Fibroblast of skin of back (primary cell): Measurements from ENCODE around the gene TTLL4. TPM values are rescaled to one million over a fixed set of nuclear protein-coding genes. Genes with fewer than 3 reads are reported as not detected.

ENCODE experiments used
- DNase-seq: peaks from one replicate; pipeline ENCODE4 v3.0.0-alpha.2; 2013
- polyA plus RNA-seq, 2 experiments: library from polyadenylated mRNA; unstranded; fragments of 120-200 nt; gene quantifications; one replicate each; pipeline ENCODE4 v1.2.1, GENCODE V29; 2013; ENCODE audit not compliant: insufficient read length in 2 of 2

TTLL4 gene
- 21.7 TPM for polyA plus RNA-seq (2013, experiment 1 of 2; ENCODE audit: insufficient read length)
- 10.7 TPM for polyA plus RNA-seq (2013, experiment 2 of 2; ENCODE audit: insufficient read length)

GRCh38 chr2:218710687-218711549 lies at the start of gene TTLL4:
Gene TTLL4, plus strand, starts transcription at chr2:218710835. Its CDS starts 26,842 bp downstream, at chr2:218737677.
- DNase-seq: peak; percentile 96

- no peak for DNase-seq
Measured at GRCh38 chr2:218662377-218662776, 48.3 kb upstream of the TTLL4 start.

GRCh38 chr2:218662827-218663226 lies 47.8 kb upstream of the TTLL4 start:
- DNase-seq: no peak

- DNase-seq: no peak
Measured at GRCh38 chr2:218663901-218664300, 46.7 kb upstream of the TTLL4 start.

- DNase-seq: no peak
Measured at GRCh38 chr2:218664653-218665052, 46.0 kb upstream of the TTLL4 start.

- peak; percentile 25 for DNase-seq
Measured at GRCh38 chr2:218671097-218671653, 39.5 kb upstream of the TTLL4 start.

- DNase-seq: peak; percentile 92
Measured at GRCh38 chr2:218671654-218672566, 38.7 kb upstream of the TTLL4 start, which contains the start of the genes RNF25 and STK36. Gene RNF25, minus strand, starts transcription at chr2:218672002. Its CDS starts 32 bp downstream, at chr2:218671970. Gene STK36, plus strand, starts transcription at chr2:218672086. Its CDS starts 744 bp downstream, at chr2:218672830.

- DNase-seq: no peak
Measured at GRCh38 chr2:218679119-218679518, 31.5 kb upstream of the TTLL4 start.

GRCh38 chr2:218680061-218680460 lies 30.6 kb upstream of the TTLL4 start:
- no peak for DNase-seq

GRCh38 chr2:218687400-218688060 lies 23.1 kb upstream of the TTLL4 start:
- peak; percentile 79 for DNase-seq

- peak; percentile 46 for DNase-seq
Measured at GRCh38 chr2:218691234-218691633, 19.4 kb upstream of the TTLL4 start.

GRCh38 chr2:218694405-218695145 lies 16.1 kb upstream of the TTLL4 start:
- DNase-seq: no peak

GRCh38 chr2:218698885-218699284 lies 11.8 kb upstream of the TTLL4 start:
- no peak for DNase-seq

- DNase-seq: no peak
Measured at GRCh38 chr2:218701806-218702205, 8.8 kb upstream of the TTLL4 start.

- no peak for DNase-seq
Measured at GRCh38 chr2:218703341-218703740, 7.3 kb upstream of the TTLL4 start.

- DNase-seq: no peak
Measured at GRCh38 chr2:218708086-218708485, 2.5 kb upstream of the TTLL4 start.

- no peak for DNase-seq
Measured at GRCh38 chr2:218709908-218710307, 727 bp upstream of the TTLL4 start.

GRCh38 chr2:218710334-218710686 lies 325 bp upstream of the TTLL4 start:
- DNase-seq: no peak

GRCh38 chr2:218711550-218711929 lies 905 bp downstream of the TTLL4 start:
- peak; percentile 43 for DNase-seq

- no peak for DNase-seq
Measured at GRCh38 chr2:218713922-218714321, 3.3 kb downstream of the TTLL4 start.

- DNase-seq: no peak
Measured at GRCh38 chr2:218716070-218716469, 5.4 kb downstream of the TTLL4 start.
